CD14-positive monocyte (primary cell): ENCODE measurements around the gene GJA5. TPM values are rescaled to one million over a fixed set of nuclear protein-coding genes. Genes with fewer than 3 reads are reported as not detected.

ENCODE experiments used
- DNase-seq, 3 donors: peaks; one replicate each; pipeline ENCODE4 v3.0.0-alpha.2; 2011 to 2022
- H2AFZ ChIP-seq: 2 replicates; pipeline ENCODE4 v1.6.0; 2012; ENCODE audit warnings: mild to moderate bottlenecking, low read depth, low read length, inconsistent platforms; ENCODE audit not compliant: insufficient read depth, poor library complexity, severe bottlenecking
- H3K27ac ChIP-seq, 2 donors: 1 replicate in 1 of 2; 2 replicates in 1 of 2; pipeline ENCODE4 v1.5.1; 2012 to 2013; ENCODE audit warnings: low read length in 2 of 2, control low read depth in 1 of 2, inconsistent platforms in 1 of 2, low read depth in 1 of 2, mild to moderate bottlenecking in 1 of 2
- H3K27me3 ChIP-seq, 2 donors: one replicate each; pipeline versions ENCODE4 v1.6.0 to v1.6.1; 2011 to 2013; ENCODE audit warnings: low read length in 2 of 2; ENCODE audit not compliant: control insufficient read depth in 2 of 2, insufficient read depth in 2 of 2
- H3K36me3 ChIP-seq, 2 donors: replicated peaks in 1 of 2; 1 replicate in 1 of 2; 2 replicates in 1 of 2; pipeline versions ENCODE4 v1.5.1 to v1.6.1; 2012 to 2013; ENCODE audit warnings: low read length in 2 of 2, control low read depth in 1 of 2, inconsistent platforms in 1 of 2, mild to moderate bottlenecking in 1 of 2; ENCODE audit not compliant: insufficient read depth in 2 of 2, control insufficient read depth in 1 of 2
- H3K4me1 ChIP-seq, 2 donors: 1 replicate in 1 of 2; 2 replicates in 1 of 2; pipeline versions ENCODE4 v1.5.1 to v1.6.1; 2012 to 2013; ENCODE audit warnings: low read length in 2 of 2, control low read depth in 1 of 2, inconsistent platforms in 1 of 2, mild to moderate bottlenecking in 1 of 2, moderate library complexity in 1 of 2; ENCODE audit not compliant: insufficient read depth in 2 of 2, control insufficient read depth in 1 of 2
- H3K4me2 ChIP-seq: replicated peaks from 2 replicates; pipeline ENCODE3; 2012; ENCODE audit warnings: low read length, moderate library complexity, mild to moderate bottlenecking; ENCODE audit not compliant: poor library complexity, severe bottlenecking; ENCODE audit errors: extremely low read depth
- H3K4me3 ChIP-seq, 3 experiments: fragments of 200-600 bp in 1 of 3; sonication (generic) in 1 of 3; replicated peaks in 1 of 3; 1 replicate in 2 of 3; 2 replicates in 1 of 3; pipeline ENCODE4 v1.5.1; 2011 to 2013; ENCODE audit warnings: low read length in 3 of 3, mild to moderate bottlenecking in 3 of 3, control low read depth in 2 of 3, low read depth in 2 of 3, inconsistent platforms in 1 of 3, moderate library complexity in 1 of 3
- H3K79me2 ChIP-seq: 2 replicates; pipeline ENCODE4 v1.6.0; 2012; ENCODE audit warnings: mild to moderate bottlenecking, control low read depth, inconsistent platforms, low read length, moderate library complexity; ENCODE audit not compliant: insufficient read depth
- H3K9ac ChIP-seq: 2 replicates; pipeline ENCODE4 v1.6.0; 2017; ENCODE audit warnings: low read length, mild to moderate bottlenecking; ENCODE audit not compliant: insufficient read depth, poor library complexity, severe bottlenecking
- H3K9me3 ChIP-seq, 2 donors: replicated peaks in 1 of 2; 1 replicate in 1 of 2; 2 replicates in 1 of 2; pipeline versions ENCODE4 v1.5.1 to v1.6.1; 2012 to 2013; ENCODE audit warnings: low read length in 2 of 2, control low read depth in 1 of 2; ENCODE audit not compliant: control insufficient read depth in 1 of 2, insufficient read depth in 1 of 2
- H4K20me1 ChIP-seq: 2 replicates; pipeline ENCODE4 v1.6.0; 2012; ENCODE audit warnings: mild to moderate bottlenecking, low read length, control low read depth, moderate library complexity; ENCODE audit not compliant: insufficient read depth
- H3K27ac Mint-ChIP-seq, 7 donors: one replicate each; pipeline ENCODE4 v1.8.0; 2020; ENCODE audit warnings: mild to moderate bottlenecking in 7 of 7, mixed read lengths in 7 of 7, moderate library complexity in 6 of 7, inconsistent platforms in 2 of 7
- H3K27me3 Mint-ChIP-seq, 3 donors: one replicate each; pipeline ENCODE4 v1.8.0; 2021 to 2022; ENCODE audit warnings: low read depth in 3 of 3, mild to moderate bottlenecking in 3 of 3, mixed read lengths in 3 of 3, moderate library complexity in 3 of 3, inconsistent platforms in 1 of 3
- H3K36me3 Mint-ChIP-seq, 2 donors: one replicate each; pipeline ENCODE4 v1.8.0; 2020; ENCODE audit warnings: mixed read lengths in 2 of 2, inconsistent platforms in 1 of 2, mild to moderate bottlenecking in 1 of 2
- H3K4me1 Mint-ChIP-seq: one replicate; pipeline ENCODE4 v1.8.0; 2020; ENCODE audit warnings: mild to moderate bottlenecking, mixed read lengths
- H3K4me3 Mint-ChIP-seq, 2 donors: one replicate each; pipeline ENCODE4 v1.8.0; 2020; ENCODE audit warnings: mild to moderate bottlenecking in 2 of 2, mixed read lengths in 2 of 2, moderate library complexity in 1 of 2
- H3K9me3 Mint-ChIP-seq, 7 donors: one replicate each; pipeline ENCODE4 v1.8.0; 2020 to 2022; ENCODE audit warnings: mixed read lengths in 7 of 7, mild to moderate bottlenecking in 6 of 7, moderate library complexity in 6 of 7, inconsistent platforms in 2 of 7
- WGBS: methylation state at CpG from one replicate; pipeline ENCODE4 v1.1.5; 2013; ENCODE audit warnings: missing lambda C conversion rate; ENCODE audit not compliant: insufficient coverage; 5-methylcytosine and 5-hydroxymethylcytosine counted together
- intact Hi-C, 2 donors: fragments of 100-400 bp; cut with micrococcal nuclease; formaldehyde crosslinking; loops; one replicate each; pipeline versions ENCODE4 v1.15.0 to v1.15.1; 2023
- polyA plus RNA-seq, 3 donors: library from polyadenylated mRNA; depleted of rRNA in 1 of 3; unstranded in 2 of 3; stranded (reverse) in 1 of 3; fragments of 300-500 nt in 2 of 3; fragments of >200 nt in 1 of 3; fragmentation: Illumina TruSeq in 2 of 3; gene quantifications; 1 replicate in 2 of 3; 2 replicates in 1 of 3; pipeline ENCODE4 v1.2.3, GENCODE V29; 2012 to 2021
- TF ChIP-seq, protein P1 (sequence below): fragments of 200-600 bp; IDR thresholded peaks from one replicate; pipeline ENCODE4 v1.8.0; 2022; ENCODE audit warnings: antibody characterized with exemption, mild to moderate bottlenecking

Gene GJA5
- polyA plus RNA-seq, 3 donors, result not detected

DNA sequence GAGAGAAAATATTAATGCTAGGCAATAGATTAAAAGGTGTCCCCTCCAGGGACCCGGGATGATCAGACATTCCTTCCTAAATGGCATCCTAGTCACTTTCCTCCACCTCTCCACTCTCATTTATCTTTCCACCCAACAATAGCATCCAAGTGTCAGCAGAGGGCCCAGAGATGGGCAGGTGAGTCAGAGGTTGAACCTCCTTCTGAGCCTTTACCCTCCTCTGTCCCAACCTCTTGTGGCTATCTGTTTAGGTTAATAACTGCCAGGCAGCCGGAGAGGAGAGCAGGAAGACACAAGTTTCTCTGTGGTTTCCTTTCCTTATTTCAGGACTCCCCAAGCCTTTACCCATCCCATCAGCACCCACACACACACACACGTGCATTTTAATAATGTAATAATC is 4.1 kb downstream of the GJA5 start:
- no peaks in the 10 kb centered on the region for H3K27me3 ChIP-seq
- WGBS, result 0% methylated on average over 1 of the region's 3 CpGs
- no peaks in the 10 kb centered on the region for H3K4me1 ChIP-seq
- H3K4me3 Mint-ChIP-seq, result no peak overlapping the region
- H4K20me1 ChIP-seq, result no peaks in the 10 kb centered on the region
- H2AFZ ChIP-seq, result no peak overlapping the region
- intact Hi-C loops, result no loop called here
- no peak overlapping the region for H3K4me3 ChIP-seq
- H3K4me2 ChIP-seq, result no peak overlapping the region
- DNase-seq, result no peak
- no peaks in the 10 kb centered on the region for H3K4me1 Mint-ChIP-seq
- no peak overlapping the region for H3K27ac ChIP-seq
- TF ChIP-seq, protein P1, sequence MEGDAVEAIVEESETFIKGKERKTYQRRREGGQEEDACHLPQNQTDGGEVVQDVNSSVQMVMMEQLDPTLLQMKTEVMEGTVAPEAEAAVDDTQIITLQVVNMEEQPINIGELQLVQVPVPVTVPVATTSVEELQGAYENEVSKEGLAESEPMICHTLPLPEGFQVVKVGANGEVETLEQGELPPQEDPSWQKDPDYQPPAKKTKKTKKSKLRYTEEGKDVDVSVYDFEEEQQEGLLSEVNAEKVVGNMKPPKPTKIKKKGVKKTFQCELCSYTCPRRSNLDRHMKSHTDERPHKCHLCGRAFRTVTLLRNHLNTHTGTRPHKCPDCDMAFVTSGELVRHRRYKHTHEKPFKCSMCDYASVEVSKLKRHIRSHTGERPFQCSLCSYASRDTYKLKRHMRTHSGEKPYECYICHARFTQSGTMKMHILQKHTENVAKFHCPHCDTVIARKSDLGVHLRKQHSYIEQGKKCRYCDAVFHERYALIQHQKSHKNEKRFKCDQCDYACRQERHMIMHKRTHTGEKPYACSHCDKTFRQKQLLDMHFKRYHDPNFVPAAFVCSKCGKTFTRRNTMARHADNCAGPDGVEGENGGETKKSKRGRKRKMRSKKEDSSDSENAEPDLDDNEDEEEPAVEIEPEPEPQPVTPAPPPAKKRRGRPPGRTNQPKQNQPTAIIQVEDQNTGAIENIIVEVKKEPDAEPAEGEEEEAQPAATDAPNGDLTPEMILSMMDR, result no peak
- peaks cover 0 to 9% (median 2%) of the 10 kb centered on the region in 3 donors for H3K27me3 Mint-ChIP-seq
- H3K9me3 ChIP-seq, result no peaks in the 10 kb centered on the region
- no peaks in the 10 kb centered on the region for H3K36me3 ChIP-seq
- no peaks in the 10 kb centered on the region for H3K79me2 ChIP-seq
- no peak overlapping the region for H3K9ac ChIP-seq
- peaks cover 0 to 2% (median 0%) of the 10 kb centered on the region in 7 donors for H3K9me3 Mint-ChIP-seq
- H3K27ac Mint-ChIP-seq, result no peak overlapping the region
- H3K36me3 Mint-ChIP-seq, result no peaks in the 10 kb centered on the region

DNA sequence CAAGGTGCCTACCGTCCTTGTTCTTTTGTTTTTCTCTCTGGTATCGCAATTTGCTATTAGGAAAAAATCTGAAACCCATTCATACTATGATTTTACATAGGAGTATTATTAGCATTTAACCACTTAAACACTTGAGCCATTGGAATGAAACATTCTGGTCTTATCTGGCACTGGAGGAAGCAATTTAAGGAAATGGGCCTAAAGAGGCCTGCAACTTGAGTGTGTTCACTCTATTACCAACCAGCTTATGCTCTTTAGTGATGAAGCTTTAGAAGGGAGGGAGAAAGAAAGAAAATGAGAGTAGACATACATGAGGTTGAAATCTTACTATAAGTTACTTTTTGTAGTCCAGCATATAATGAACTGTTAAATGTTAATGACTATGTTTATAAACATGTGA is 5.7 kb downstream of the GJA5 start:
- DNase-seq, result no peak
- H3K27me3 ChIP-seq, result no peaks in the 10 kb centered on the region
- no peak overlapping the region for H3K27ac ChIP-seq
- Mint-ChIP-seq H3K27ac (no peak overlapping the region), H3K9me3 (peaks cover 0 to 2% (median 0%) of the 10 kb centered on the region in 7 donors), H3K4me3 (no peak overlapping the region), H3K27me3 (peaks cover 0 to 7% (median 2%) of the 10 kb centered on the region in 3 donors), H3K36me3 (no peaks in the 10 kb centered on the region), H3K4me1 (no peaks in the 10 kb centered on the region)
- no peaks in the 10 kb centered on the region for H4K20me1 ChIP-seq
- no CpG with 5 or more reads among the region's 2 CpGs for WGBS
- H3K4me1 ChIP-seq, result no peaks in the 10 kb centered on the region
- no peaks in the 10 kb centered on the region for H3K79me2 ChIP-seq
- intact Hi-C loops, result no loop called here
- no peak overlapping the region for H3K4me3 ChIP-seq
- no peaks in the 10 kb centered on the region for H3K9me3 ChIP-seq
- no peak overlapping the region for H2AFZ ChIP-seq
- no peaks in the 10 kb centered on the region for H3K36me3 ChIP-seq
- TF ChIP-seq, protein P1, result no peak
- H3K9ac ChIP-seq, result no peak overlapping the region
- H3K4me2 ChIP-seq, result no peak overlapping the region
